Measurements from ENCODE around the gene FDPS.
"Not testable (repeated sequence)": the region's sequence is repeated elsewhere in the genome, so short reads cannot be mapped to it uniquely, and the experiment has no call there.

Gene FDPS

GRCh38 chr1:155320661-155321617 is 12.3 kb downstream of the FDPS start, which contains the start of gene RUSC1:
RUSC1 (plus strand) TSS chr1:155320894; CDS start chr1:155321774, 880 bp downstream.
- FAIRE-seq: no peak

- no peak for FAIRE-seq
Observed at GRCh38 chr1:155321639-155322503, 13.2 kb downstream of the FDPS start.

GRCh38 chr1:155322571-155322952 is 13.9 kb downstream of the FDPS start:
- FAIRE-seq: no peak

- FAIRE-seq: peak; percentile 97
Observed at GRCh38 chr1:155322953-155323728, 14.5 kb downstream of the FDPS start.

- peak; percentile 51 for FAIRE-seq
Observed at GRCh38 chr1:155323729-155324036, 15.0 kb downstream of the FDPS start.

GRCh38 chr1:155324037-155324716 is 15.5 kb downstream of the FDPS start:
- FAIRE-seq: peak; percentile 95

- FAIRE-seq: no peak
Observed at GRCh38 chr1:155324717-155325602, 16.3 kb downstream of the FDPS start.

- no peak for FAIRE-seq
Observed at GRCh38 chr1:155325603-155325893, 16.9 kb downstream of the FDPS start.

GRCh38 chr1:155326020-155326526 is 17.4 kb downstream of the FDPS start:
- no peak for FAIRE-seq

GRCh38 chr1:155326631-155327037 is 18.0 kb downstream of the FDPS start:
- FAIRE-seq: no peak

- FAIRE-seq: no peak
Observed at GRCh38 chr1:155327981-155328380, 19.3 kb downstream of the FDPS start.

- FAIRE-seq: not testable (repeated sequence)
Observed at GRCh38 chr1:155328856-155329255, 20.2 kb downstream of the FDPS start.

- no peak for FAIRE-seq
Observed at GRCh38 chr1:155329980-155330598, 21.4 kb downstream of the FDPS start.

- no peak for FAIRE-seq
Observed at GRCh38 chr1:155334962-155335361, 26.3 kb downstream of the FDPS start.

- no peak for FAIRE-seq
Observed at GRCh38 chr1:155339515-155340097, 30.9 kb downstream of the FDPS start.

GRCh38 chr1:155342842-155343241 is 34.2 kb downstream of the FDPS start:
- no peak for FAIRE-seq

- FAIRE-seq: no peak
Observed at GRCh38 chr1:155352631-155353030, 44.0 kb downstream of the FDPS start.

GRCh38 chr1:155360051-155360450 is 51.4 kb downstream of the FDPS start:
- FAIRE-seq: no peak
